ENCODE measurements around the gene CNPPD1. TPM values are rescaled to one million over a fixed set of nuclear protein-coding genes. Genes with fewer than 3 reads are reported as not detected.

The CNPPD1 gene
- total RNA-seq, 1 donor from 2014 or later = 44.2 TPM

GRCh38 chr2:219178377-219179175, 1.9 kb upstream of the CNPPD1 start:
- DNase-seq (ENCODE audit: low read depth) = peak; percentile 12
- FAIRE-seq = no peak
- TF ChIP-seq CTCF (IDR thresholded peaks at IDR 0.05; ENCODE audit: insufficient read depth, low read length, severe bottlenecking) = no peak

GRCh38 chr2:219177552-219178376, 1.0 kb upstream of the CNPPD1 start, which contains the start of gene RETREG2:
Gene RETREG2 (plus strand): TSS chr2:219178275. CDS start chr2:219178353, 78 bp downstream.
- no peaks in the 10 kb centered on the region for H3K27me3 ChIP-seq (ENCODE audit: control insufficient read depth, insufficient read depth, low read length)
- no peak for FAIRE-seq
- TF ChIP-seq CTCF (IDR thresholded peaks at IDR 0.05; ENCODE audit: insufficient read depth, low read length, severe bottlenecking) = peak; percentile 39
- H3K4me3 ChIP-seq (ENCODE audit: low read depth, low read length) = peak within 1 kb of the TSS; percentile 85
- peak; percentile 90 for DNase-seq (ENCODE audit: low read depth)
- peaks cover 32% of the 10 kb centered on the region for H3K36me3 ChIP-seq (ENCODE audit: control insufficient read depth, insufficient read depth, low read length)

More at GRCh38 chr2:219178377-219179175, 1.9 kb upstream of the CNPPD1 start:
- H3K36me3 ChIP-seq (ENCODE audit: control insufficient read depth, insufficient read depth, low read length) = peaks cover 35% of the 10 kb centered on the region
- peak overlapping the region; percentile 85 for H3K4me3 ChIP-seq (ENCODE audit: low read depth, low read length)
- H3K27me3 ChIP-seq (ENCODE audit: control insufficient read depth, insufficient read depth, low read length) = no peaks in the 10 kb centered on the region

GRCh38 chr2:219175928-219176817, 552 bp downstream of the CNPPD1 start:
- peaks cover 19% of the 10 kb centered on the region for H3K36me3 ChIP-seq (ENCODE audit: control insufficient read depth, insufficient read depth, low read length)
- no peaks in the 10 kb centered on the region for H3K27me3 ChIP-seq (ENCODE audit: control insufficient read depth, insufficient read depth, low read length)
- TF ChIP-seq CTCF (IDR thresholded peaks at IDR 0.05; ENCODE audit: insufficient read depth, low read length, severe bottlenecking) = peak; percentile 16
- DNase-seq (ENCODE audit: low read depth) (peak; percentile 12), FAIRE-seq (no peak)
- peak overlapping the region; percentile 85 for H3K4me3 ChIP-seq (ENCODE audit: low read depth, low read length)

- peaks cover 17% of the 10 kb centered on the region for H3K36me3 ChIP-seq (ENCODE audit: control insufficient read depth, insufficient read depth, low read length)
- no peaks in the 10 kb centered on the region for H3K27me3 ChIP-seq (ENCODE audit: control insufficient read depth, insufficient read depth, low read length)
- DNase-seq (ENCODE audit: low read depth) (no peak), FAIRE-seq (no peak)
- no peak for TF ChIP-seq CTCF (IDR thresholded peaks at IDR 0.05; ENCODE audit: insufficient read depth, low read length, severe bottlenecking)
- no peak overlapping the region for H3K4me3 ChIP-seq (ENCODE audit: low read depth, low read length)
These were observed 1.2 kb downstream of the CNPPD1 start for GRCh38 chr2:219175486-219175885.

- Histone ChIP-seq H3K36me3 (ENCODE audit: control insufficient read depth, insufficient read depth, low read length) (peaks cover 14% of the 10 kb centered on the region), H3K4me3 (ENCODE audit: low read depth, low read length) (no peak overlapping the region), H3K27me3 (ENCODE audit: control insufficient read depth, insufficient read depth, low read length) (no peaks in the 10 kb centered on the region)
- DNase-seq (ENCODE audit: low read depth) (no peak), FAIRE-seq (no peak)
- TF ChIP-seq CTCF (IDR thresholded peaks at IDR 0.05; ENCODE audit: insufficient read depth, low read length, severe bottlenecking) = no peak
These were observed 1.9 kb downstream of the CNPPD1 start for GRCh38 chr2:219174801-219175200.

Data from bronchial epithelial cell (primary cell).